T-helper 2 cell treated with Interferon-gamma antibody and Interleukin-4, amounts not matched to agents 5 μg/mL and 100 μg/mL, for 36 hours (primary cell): ENCODE results near the gene ZNF563.
"Not testable (repeated sequence)": the region's sequence is repeated elsewhere in the genome, so short reads cannot be mapped to it uniquely, and the experiment has no call there.

Experiments used
- DNase-seq: peaks from one replicate; pipeline ENCODE4 v3.0.0; 2021; ENCODE audit warnings: low spot score
- H3K27ac Mint-ChIP-seq: one replicate; pipeline ENCODE4 v1.8.0; 2021; ENCODE audit warnings: mild to moderate bottlenecking, mixed read lengths
- H3K27me3 Mint-ChIP-seq: one replicate; pipeline ENCODE4 v1.8.0; 2021; ENCODE audit warnings: low read depth, mixed read lengths
- H3K36me3 Mint-ChIP-seq: one replicate; pipeline ENCODE4 v1.8.0; 2021; ENCODE audit warnings: low read depth, mixed read lengths
- H3K4me1 Mint-ChIP-seq: one replicate; pipeline ENCODE4 v1.8.0; 2021; ENCODE audit warnings: low read depth, mixed read lengths
- H3K4me3 Mint-ChIP-seq: one replicate; pipeline ENCODE4 v1.8.0; 2022; ENCODE audit warnings: mild to moderate bottlenecking, moderate library complexity, mixed read lengths
- H3K9me3 Mint-ChIP-seq: one replicate; pipeline ENCODE4 v1.8.0; 2021; ENCODE audit warnings: mixed read lengths

ZNF563 gene

GRCh38 chr19:12333162-12334159 is at the start of gene ZNF563:
Gene ZNF563 (minus strand): TSS chr19:12333633. CDS start chr19:12333482, 151 bp downstream.
- H3K27me3 Mint-ChIP-seq, result no peaks in the 10 kb centered on the region
- peaks cover 4% of the 10 kb centered on the region for H3K9me3 Mint-ChIP-seq
- peak; percentile 97 for DNase-seq
- H3K4me3 Mint-ChIP-seq, result peak within 1 kb of the TSS; percentile 96
- peaks cover 8% of the 10 kb centered on the region for H3K36me3 Mint-ChIP-seq
- H3K27ac Mint-ChIP-seq, result peak within 1 kb of the TSS; percentile 97
- peaks cover 28% of the 10 kb centered on the region for H3K4me1 Mint-ChIP-seq

- Mint-ChIP-seq H3K4me3 (no peak overlapping the region), H3K27me3 (no peaks in the 10 kb centered on the region), H3K36me3 (peaks cover 16% of the 10 kb centered on the region), H3K27ac (no peak overlapping the region), H3K4me1 (no peaks in the 10 kb centered on the region), H3K9me3 (peaks cover 67% of the 10 kb centered on the region)
- no peak for DNase-seq
These were observed 47.0 kb upstream of the ZNF563 start for GRCh38 chr19:12380444-12380737.

- Mint-ChIP-seq H3K27ac (no peak overlapping the region), H3K36me3 (peaks cover 16% of the 10 kb centered on the region), H3K4me1 (no peaks in the 10 kb centered on the region), H3K9me3 (peaks cover 66% of the 10 kb centered on the region), H3K27me3 (no peaks in the 10 kb centered on the region), H3K4me3 (no peak overlapping the region)
- DNase-seq, result no peak
These were observed 46.5 kb upstream of the ZNF563 start for GRCh38 chr19:12379732-12380443.

GRCh38 chr19:12374026-12374425 is 40.6 kb upstream of the ZNF563 start:
- H3K4me1 Mint-ChIP-seq, result no peaks in the 10 kb centered on the region

GRCh38 chr19:12365236-12366162 is 32.1 kb upstream of the ZNF563 start, which contains the start of gene ZNF442:
Gene ZNF442 (minus strand): TSS chr19:12365683. CDS start chr19:12363631, 2,052 bp downstream.
- Mint-ChIP-seq H3K9me3 (peaks cover 35% of the 10 kb centered on the region), H3K36me3 (peaks cover 4% of the 10 kb centered on the region), H3K4me3 (peak within 1 kb of the TSS; percentile 91), H3K4me1 (peaks cover 10% of the 10 kb centered on the region), H3K27ac (peak within 1 kb of the TSS; percentile 65), H3K27me3 (peaks cover 5% of the 10 kb centered on the region)
- peak; percentile 73 for DNase-seq

More at GRCh38 chr19:12374026-12374425, 40.6 kb upstream of the ZNF563 start:
- DNase-seq, result no peak
- Mint-ChIP-seq H3K9me3 (peaks cover 54% of the 10 kb centered on the region), H3K4me3 (no peak overlapping the region), H3K27ac (no peak overlapping the region), H3K27me3 (no peaks in the 10 kb centered on the region), H3K36me3 (peaks cover 3% of the 10 kb centered on the region)

- Mint-ChIP-seq H3K4me3 (peak overlapping the region; percentile 91), H3K36me3 (peaks cover 4% of the 10 kb centered on the region), H3K27ac (peak overlapping the region; percentile 36), H3K9me3 (peaks cover 29% of the 10 kb centered on the region), H3K27me3 (peaks cover 5% of the 10 kb centered on the region), H3K4me1 (peaks cover 10% of the 10 kb centered on the region)
- no peak for DNase-seq
These were observed 31.2 kb upstream of the ZNF563 start for GRCh38 chr19:12364391-12365235.

GRCh38 chr19:12362236-12362635 is 28.8 kb upstream of the ZNF563 start:
- H3K27me3 Mint-ChIP-seq, H3K36me3 Mint-ChIP-seq, H3K27ac Mint-ChIP-seq, H3K4me3 Mint-ChIP-seq, DNase-seq: not testable (repeated sequence)
- H3K9me3 Mint-ChIP-seq, result peaks cover 34% of the 10 kb centered on the region
- peaks cover 10% of the 10 kb centered on the region for H3K4me1 Mint-ChIP-seq

GRCh38 chr19:12353375-12353774 is 19.9 kb upstream of the ZNF563 start:
- peaks cover 17% of the 10 kb centered on the region for H3K36me3 Mint-ChIP-seq
- H3K27me3 Mint-ChIP-seq, result no peaks in the 10 kb centered on the region
- H3K27ac Mint-ChIP-seq, result no peak overlapping the region
- H3K4me3 Mint-ChIP-seq, result no peak overlapping the region
- DNase-seq, result no peak
- peaks cover 64% of the 10 kb centered on the region for H3K9me3 Mint-ChIP-seq
- no peaks in the 10 kb centered on the region for H3K4me1 Mint-ChIP-seq

GRCh38 chr19:12350890-12351197 is 17.4 kb upstream of the ZNF563 start:
- no peak overlapping the region for H3K27ac Mint-ChIP-seq
- no peak for DNase-seq
- no peaks in the 10 kb centered on the region for H3K4me1 Mint-ChIP-seq
- H3K4me3 Mint-ChIP-seq, result no peak overlapping the region
- H3K36me3 Mint-ChIP-seq, result peaks cover 17% of the 10 kb centered on the region
- peaks cover 68% of the 10 kb centered on the region for H3K9me3 Mint-ChIP-seq
- no peaks in the 10 kb centered on the region for H3K27me3 Mint-ChIP-seq

GRCh38 chr19:12350185-12350889 is 16.9 kb upstream of the ZNF563 start:
- Mint-ChIP-seq H3K27me3 (no peaks in the 10 kb centered on the region), H3K27ac (no peak overlapping the region), H3K36me3 (peaks cover 17% of the 10 kb centered on the region), H3K9me3 (peaks cover 70% of the 10 kb centered on the region), H3K4me1 (no peaks in the 10 kb centered on the region), H3K4me3 (no peak overlapping the region)
- no peak for DNase-seq

- H3K36me3 Mint-ChIP-seq, result peaks cover 14% of the 10 kb centered on the region
- H3K9me3 Mint-ChIP-seq, result peaks cover 48% of the 10 kb centered on the region
- no peaks in the 10 kb centered on the region for H3K4me1 Mint-ChIP-seq
- no peak for DNase-seq
- H3K4me3 Mint-ChIP-seq, result no peak overlapping the region
- no peak overlapping the region for H3K27ac Mint-ChIP-seq
- no peaks in the 10 kb centered on the region for H3K27me3 Mint-ChIP-seq
These were observed 13.5 kb upstream of the ZNF563 start for GRCh38 chr19:12346896-12347295.

- H3K9me3 Mint-ChIP-seq, result peaks cover 52% of the 10 kb centered on the region
These were observed 11.8 kb upstream of the ZNF563 start for GRCh38 chr19:12345197-12345596.

More at GRCh38 chr19:12345197-12345596, 11.8 kb upstream of the ZNF563 start:
- Mint-ChIP-seq H3K36me3 (peaks cover 5% of the 10 kb centered on the region), H3K4me3 (no peak overlapping the region), H3K4me1 (no peaks in the 10 kb centered on the region), H3K27ac (no peak overlapping the region), H3K27me3 (no peaks in the 10 kb centered on the region)
- no peak for DNase-seq
